Natural killer cell (primary cell): ENCODE results near the gene MYO1E. TPM values are rescaled to one million over a fixed set of nuclear protein-coding genes. Genes with fewer than 3 reads are reported as not detected.

Source experiments
- ATAC-seq, 3 donors: fragments of 150-1000 bp in 2 of 3; fragments of 200-7000 bp in 1 of 3; cut with Tn5 transposase; 1 replicate in 1 of 3; 2 replicates in 2 of 3; pipeline ENCODE4 v1.10.0; 2021; ENCODE audit warnings: mild to moderate bottlenecking in 2 of 3, moderate library complexity in 2 of 3
- DNase-seq, 2 donors: peaks; one replicate each; pipeline versions ENCODE4 v3.0.0 to v3.0.0-alpha.2; 2013 to 2021; ENCODE audit warnings: mixed read lengths in 1 of 2
- H3K27ac ChIP-seq: one replicate; pipeline ENCODE4 v1.5.1; 2013; ENCODE audit warnings: mild to moderate bottlenecking, low read length
- H3K27me3 ChIP-seq: one replicate; pipeline ENCODE4 v1.6.1; 2013; ENCODE audit warnings: low read length; ENCODE audit not compliant: control insufficient read depth, insufficient read depth
- H3K36me3 ChIP-seq: one replicate; pipeline ENCODE4 v1.6.1; 2013; ENCODE audit warnings: low read length; ENCODE audit not compliant: control insufficient read depth, insufficient read depth
- H3K4me1 ChIP-seq: one replicate; pipeline ENCODE4 v1.6.1; 2013; ENCODE audit warnings: low read length; ENCODE audit not compliant: control insufficient read depth, insufficient read depth
- H3K4me3 ChIP-seq: one replicate; pipeline ENCODE4 v1.5.1; 2013; ENCODE audit warnings: low read length
- H3K9me3 ChIP-seq: one replicate; pipeline ENCODE4 v1.6.1; 2013; ENCODE audit warnings: low read length; ENCODE audit not compliant: control insufficient read depth, insufficient read depth
- H3K27ac Mint-ChIP-seq, 2 donors: one replicate each; pipeline ENCODE4 v1.8.0; 2022; ENCODE audit warnings: mild to moderate bottlenecking in 2 of 2, mixed read lengths in 2 of 2, moderate library complexity in 1 of 2
- H3K27me3 Mint-ChIP-seq, 2 donors: one replicate each; pipeline ENCODE4 v1.8.0; 2022; ENCODE audit warnings: low read depth in 2 of 2, mixed read lengths in 2 of 2
- H3K36me3 Mint-ChIP-seq: one replicate; pipeline ENCODE4 v1.8.0; 2022; ENCODE audit warnings: mixed read lengths
- H3K4me1 Mint-ChIP-seq, 2 donors: one replicate each; pipeline ENCODE4 v1.8.0; 2022; ENCODE audit warnings: mixed read lengths in 2 of 2
- H3K4me3 Mint-ChIP-seq: one replicate; pipeline ENCODE4 v1.8.0; 2022; ENCODE audit warnings: mild to moderate bottlenecking, moderate library complexity, mixed read lengths
- H3K9me3 Mint-ChIP-seq, 2 donors: one replicate each; pipeline ENCODE4 v1.8.0; 2022; ENCODE audit warnings: mixed read lengths in 2 of 2
- WGBS: methylation state at CpG from one replicate; pipeline ENCODE4 v1.1.7; 2013; ENCODE audit warnings: missing lambda C conversion rate; ENCODE audit not compliant: insufficient coverage; 5-methylcytosine and 5-hydroxymethylcytosine counted together
- intact Hi-C: fragments of 100-400 bp; cut with micrococcal nuclease; formaldehyde crosslinking; loops from one replicate; pipeline ENCODE4 v1.14.2; 2022
- total RNA-seq, 4 donors: library from RNA; stranded (reverse); fragments of 120-200 nt in 1 of 4; gene quantifications; one replicate each; pipeline versions ENCODE4 v1.2.3 to v1.2.4, GENCODE V29; 2013 to 2022
- TF ChIP-seq, protein P1 (sequence below): fragments of 200-600 bp; IDR thresholded peaks from one replicate; pipeline ENCODE4 v1.8.0; 2022; ENCODE audit warnings: antibody characterized with exemption

Gene MYO1E
- total RNA-seq, 3 donors from 2014 or later (not counting 1 experiment from before 2014, with no cell fraction given) = 16.1 to 39.4 (median 22.7) TPM

DNA sequence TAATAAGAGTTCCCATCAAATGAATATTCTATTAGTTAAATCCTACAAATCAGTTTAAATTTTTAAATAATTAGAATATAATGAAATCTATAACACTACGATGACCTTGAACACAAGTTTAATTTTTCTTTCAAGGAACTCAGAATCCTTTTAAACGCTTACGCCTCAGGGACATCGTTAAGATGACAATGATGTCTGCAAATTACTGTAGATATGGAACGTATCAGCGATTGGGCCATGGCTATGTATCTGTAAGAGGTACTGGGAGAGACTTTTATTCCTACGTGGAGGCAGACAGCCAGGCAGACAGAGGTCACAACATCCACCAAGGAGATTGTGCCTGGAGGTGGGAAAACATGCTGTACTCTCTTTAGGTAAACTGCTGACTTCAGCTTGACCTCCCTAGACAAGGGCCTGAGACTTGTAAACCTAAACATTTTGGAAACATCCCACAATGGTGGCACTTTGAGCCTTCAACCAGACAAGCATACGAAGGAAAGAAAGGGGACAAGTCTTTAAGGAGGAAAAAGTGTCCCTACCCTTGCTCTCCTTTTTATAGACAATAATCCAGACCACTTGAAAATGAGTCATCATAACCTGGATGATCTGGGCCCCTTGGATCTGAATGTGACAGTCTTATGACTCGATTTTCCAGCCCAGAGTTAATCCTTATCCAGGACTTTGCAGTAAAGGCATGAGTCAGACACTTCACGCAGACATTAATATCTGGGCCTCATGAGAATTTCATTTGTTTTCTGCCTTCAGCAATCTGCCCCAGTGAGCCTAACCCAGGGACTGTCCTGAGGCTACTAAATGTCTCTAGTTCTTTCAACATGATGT lies 172.8 kb downstream of the MYO1E start:
- Histone ChIP-seq H3K4me3 (no peak overlapping the region), H3K27ac (no peak overlapping the region), H3K27me3 (no peaks in the 10 kb centered on the region), H3K9me3 (no peaks in the 10 kb centered on the region), H3K36me3 (no peaks in the 10 kb centered on the region), H3K4me1 (no peaks in the 10 kb centered on the region)
- TF ChIP-seq, protein P1, sequence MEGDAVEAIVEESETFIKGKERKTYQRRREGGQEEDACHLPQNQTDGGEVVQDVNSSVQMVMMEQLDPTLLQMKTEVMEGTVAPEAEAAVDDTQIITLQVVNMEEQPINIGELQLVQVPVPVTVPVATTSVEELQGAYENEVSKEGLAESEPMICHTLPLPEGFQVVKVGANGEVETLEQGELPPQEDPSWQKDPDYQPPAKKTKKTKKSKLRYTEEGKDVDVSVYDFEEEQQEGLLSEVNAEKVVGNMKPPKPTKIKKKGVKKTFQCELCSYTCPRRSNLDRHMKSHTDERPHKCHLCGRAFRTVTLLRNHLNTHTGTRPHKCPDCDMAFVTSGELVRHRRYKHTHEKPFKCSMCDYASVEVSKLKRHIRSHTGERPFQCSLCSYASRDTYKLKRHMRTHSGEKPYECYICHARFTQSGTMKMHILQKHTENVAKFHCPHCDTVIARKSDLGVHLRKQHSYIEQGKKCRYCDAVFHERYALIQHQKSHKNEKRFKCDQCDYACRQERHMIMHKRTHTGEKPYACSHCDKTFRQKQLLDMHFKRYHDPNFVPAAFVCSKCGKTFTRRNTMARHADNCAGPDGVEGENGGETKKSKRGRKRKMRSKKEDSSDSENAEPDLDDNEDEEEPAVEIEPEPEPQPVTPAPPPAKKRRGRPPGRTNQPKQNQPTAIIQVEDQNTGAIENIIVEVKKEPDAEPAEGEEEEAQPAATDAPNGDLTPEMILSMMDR = no peak
- Mint-ChIP-seq H3K4me3 (no peak overlapping the region), H3K27ac (no peak overlapping the region), H3K4me1 (peaks cover 0 to 3% of the 10 kb centered on the region in 2 donors), H3K27me3 (no peaks in the 10 kb centered on the region), H3K9me3 (no peaks in the 10 kb centered on the region), H3K36me3 (no peaks in the 10 kb centered on the region)
- 92% methylated on average over 10 of the region's 10 CpGs for WGBS
- intact Hi-C loops = no loop called here
- ATAC-seq (no peak), DNase-seq (no peak)

DNA sequence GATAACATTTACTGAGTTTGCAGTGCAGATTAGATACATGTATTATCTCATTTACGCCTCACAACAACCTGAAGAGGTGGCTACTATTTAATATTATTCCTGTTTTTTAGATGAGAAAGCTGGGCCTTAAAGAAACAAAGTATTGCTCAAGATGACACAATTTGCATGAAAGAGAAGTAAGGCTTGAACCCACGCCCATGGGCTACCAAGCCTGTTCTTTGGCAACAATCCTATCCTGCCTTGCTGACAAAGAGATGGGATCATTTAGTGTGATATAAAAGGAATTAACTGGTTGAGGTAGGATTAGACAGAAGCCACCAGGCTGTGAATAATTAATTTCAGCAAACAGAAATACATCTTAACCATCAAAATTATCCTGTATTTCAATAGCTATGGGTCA lies 175.2 kb downstream of the MYO1E start:
- ATAC-seq (no peak), DNase-seq (no peak)
- H3K4me3 Mint-ChIP-seq = no peak overlapping the region
- Histone ChIP-seq H3K4me3 (no peak overlapping the region), H3K4me1 (no peaks in the 10 kb centered on the region), H3K9me3 (no peaks in the 10 kb centered on the region), H3K36me3 (peaks cover 3% of the 10 kb centered on the region), H3K27ac (no peak overlapping the region), H3K27me3 (no peaks in the 10 kb centered on the region)
- no peaks in the 10 kb centered on the region for H3K36me3 Mint-ChIP-seq
- intact Hi-C loops = no loop called here
- H3K4me1 Mint-ChIP-seq = peaks cover 0 to 4% of the 10 kb centered on the region in 2 donors
- 89% methylated on average over 1 of the region's 2 CpGs for WGBS
- no peak overlapping the region for H3K27ac Mint-ChIP-seq
- TF ChIP-seq, protein P1 = no peak
- H3K27me3 Mint-ChIP-seq = no peaks in the 10 kb centered on the region
- no peaks in the 10 kb centered on the region for H3K9me3 Mint-ChIP-seq

DNA sequence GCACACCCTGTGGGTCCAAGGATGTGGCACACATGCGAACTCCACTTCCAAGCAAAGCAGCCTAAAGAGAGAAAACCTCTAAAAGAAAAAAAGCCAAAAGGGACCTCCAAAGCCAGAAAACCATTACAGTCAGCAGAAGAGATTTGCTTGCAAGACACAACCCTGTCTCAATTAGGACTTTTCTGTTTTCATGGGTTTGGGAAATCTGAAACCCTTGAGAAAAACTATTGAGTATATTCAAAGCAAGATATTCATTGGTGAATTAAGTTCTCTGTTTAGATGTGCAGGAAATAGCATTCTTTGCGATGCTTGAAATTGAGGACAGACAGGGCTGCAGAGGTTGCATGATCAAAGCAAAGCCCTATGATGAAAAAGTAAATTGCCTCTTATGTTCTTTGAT lies 176.3 kb downstream of the MYO1E start:
- no peak overlapping the region for H3K4me3 Mint-ChIP-seq
- no peaks in the 10 kb centered on the region for H3K27me3 Mint-ChIP-seq
- no peaks in the 10 kb centered on the region for H3K4me1 ChIP-seq
- H3K9me3 Mint-ChIP-seq = no peaks in the 10 kb centered on the region
- no peaks in the 10 kb centered on the region for H3K9me3 ChIP-seq
- intact Hi-C loops = no loop called here
- 91% methylated on average over 2 of the region's 2 CpGs for WGBS
- no peak overlapping the region for H3K27ac Mint-ChIP-seq
- DNase-seq (no peak), ATAC-seq (no peak)
- no peak overlapping the region for H3K27ac ChIP-seq
- H3K4me3 ChIP-seq = no peak overlapping the region
- TF ChIP-seq, protein P1 = no peak
- peaks cover 3% of the 10 kb centered on the region for H3K36me3 ChIP-seq
- H3K36me3 Mint-ChIP-seq = no peaks in the 10 kb centered on the region
- H3K27me3 ChIP-seq = no peaks in the 10 kb centered on the region
- H3K4me1 Mint-ChIP-seq = peaks cover 0 to 4% of the 10 kb centered on the region in 2 donors
